GM23248 (cell line): ENCODE measurements around the gene ARNT2.

Source experiments
- EZH2 ChIP-seq: fragments of 200-600 bp; sonication (generic); IDR thresholded peaks from 2 replicates; pipeline ENCODE4 v1.6.1; 2018; ENCODE audit warnings: antibody characterized with exemption, mild to moderate bottlenecking; ENCODE audit not compliant: insufficient read depth, poor library complexity, severe bottlenecking
- EZH2phosphoT487 ChIP-seq: fragments of 200-600 bp; sonication (generic); IDR thresholded peaks from 2 replicates; pipeline ENCODE4 v1.6.1; 2018; ENCODE audit warnings: antibody characterized with exemption, moderate library complexity, mild to moderate bottlenecking, low read depth; ENCODE audit not compliant: insufficient read depth

DNA sequence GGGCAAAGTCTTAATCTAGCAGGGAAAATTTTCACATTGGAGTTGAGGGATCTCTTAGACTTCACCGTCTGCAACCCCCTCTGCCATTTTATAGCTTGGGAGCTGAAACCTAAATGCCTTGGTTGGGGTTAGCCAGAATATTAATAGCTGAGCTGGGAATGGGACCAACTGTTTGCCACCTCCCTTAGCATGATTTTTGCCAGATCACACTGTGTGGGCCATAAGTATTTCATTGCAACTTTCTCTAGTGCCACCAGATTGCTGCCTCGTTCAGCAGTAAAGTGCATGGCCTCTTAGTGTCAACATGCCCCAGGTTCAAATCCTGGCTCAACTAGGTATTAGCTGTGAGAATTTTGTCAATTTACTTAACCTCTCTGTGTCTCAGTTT, 235.0 kb downstream of the ARNT2 start:
- TF ChIP-seq EZH2phosphoT487 (no peak), EZH2 (no peak)
